Medulla oblongata (tissue), 1 donor: ENCODE measurements around the gene CFAP61.
"Not testable (repeated sequence)": the region's sequence is repeated elsewhere in the genome, so short reads cannot be mapped to it uniquely, and the experiment has no call there.

Source experiments
- DNase-seq: peaks from one replicate; pipeline ENCODE4 v3.0.0-alpha.2; 2015; ENCODE audit errors: extremely low spot score

The CFAP61 gene

DNA sequence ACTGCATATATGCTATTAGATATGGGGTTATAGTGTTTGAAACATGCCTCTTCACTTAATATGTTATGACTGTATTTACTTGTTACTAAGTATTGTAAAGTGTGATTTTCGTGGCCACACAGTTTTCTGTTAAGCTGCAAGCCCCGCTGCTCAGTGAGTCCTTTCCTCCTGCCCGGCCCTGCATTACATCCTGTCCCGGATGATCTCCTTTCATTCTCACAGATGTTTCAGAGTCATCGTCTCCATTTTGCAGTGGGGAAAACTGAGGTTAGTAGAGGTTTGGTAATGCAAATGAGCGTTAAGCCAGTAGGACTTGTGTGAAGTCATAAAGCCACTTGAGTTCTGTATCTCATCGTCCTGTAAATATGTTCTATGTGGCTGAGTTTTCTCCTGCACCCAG is 155.5 kb downstream of the CFAP61 start:
- DNase-seq: no peak

DNA sequence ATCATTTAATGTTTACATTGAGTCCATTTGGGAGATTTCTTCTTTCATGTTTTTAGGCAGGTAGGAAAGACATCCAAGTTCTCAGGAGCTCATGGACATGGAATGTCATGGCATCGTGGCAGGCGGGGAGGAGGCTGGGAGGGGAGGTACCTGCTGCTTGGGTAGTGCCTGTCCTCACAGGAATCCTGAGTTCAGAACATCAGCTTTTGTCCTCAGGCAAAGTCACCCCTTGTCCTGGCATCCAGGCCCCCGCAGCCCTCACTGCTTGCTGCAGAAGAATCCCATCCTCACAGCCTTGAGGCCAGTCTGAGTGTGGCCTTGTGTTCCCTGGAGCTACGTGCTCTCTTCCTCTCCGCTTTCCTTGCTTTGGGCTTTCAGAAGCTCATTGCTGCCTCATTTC is 157.4 kb downstream of the CFAP61 start:
- no peak for DNase-seq

DNA sequence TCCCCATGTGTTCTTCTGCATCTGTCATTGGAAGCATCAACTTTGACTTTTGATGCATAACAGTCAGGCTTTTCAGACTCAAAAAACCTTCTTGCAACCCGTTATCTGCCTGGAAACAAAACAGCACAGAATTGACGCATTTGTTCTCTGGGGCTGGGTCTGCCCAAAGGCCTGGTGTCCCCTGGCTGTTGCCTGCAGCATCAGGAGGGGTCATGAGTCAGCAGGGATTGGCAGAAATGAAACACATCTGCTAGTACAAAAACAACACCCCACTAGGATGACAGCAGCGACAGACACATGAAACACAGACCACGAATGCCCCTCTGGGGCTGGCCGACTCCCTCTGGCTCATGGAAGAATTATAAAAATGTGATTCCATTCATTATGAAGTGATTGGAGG is 158.0 kb downstream of the CFAP61 start:
- DNase-seq: no peak

DNA sequence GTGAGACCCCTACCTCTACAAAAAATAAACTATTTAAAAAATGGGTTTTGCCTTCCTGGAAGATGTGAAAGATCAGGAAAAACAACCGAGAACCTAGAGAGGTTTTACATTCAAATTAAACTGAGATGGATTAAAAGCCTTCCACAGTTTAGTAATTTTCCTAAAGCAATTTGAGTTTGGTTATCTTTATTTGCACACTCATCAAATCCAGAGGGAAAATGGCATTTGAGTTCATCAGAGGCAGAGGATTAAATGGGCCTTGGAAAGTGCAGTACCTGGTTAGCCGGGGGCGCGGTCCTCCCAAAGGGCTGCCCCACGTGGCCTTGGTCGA is 158.6 kb downstream of the CFAP61 start:
- DNase-seq: no peak

DNA sequence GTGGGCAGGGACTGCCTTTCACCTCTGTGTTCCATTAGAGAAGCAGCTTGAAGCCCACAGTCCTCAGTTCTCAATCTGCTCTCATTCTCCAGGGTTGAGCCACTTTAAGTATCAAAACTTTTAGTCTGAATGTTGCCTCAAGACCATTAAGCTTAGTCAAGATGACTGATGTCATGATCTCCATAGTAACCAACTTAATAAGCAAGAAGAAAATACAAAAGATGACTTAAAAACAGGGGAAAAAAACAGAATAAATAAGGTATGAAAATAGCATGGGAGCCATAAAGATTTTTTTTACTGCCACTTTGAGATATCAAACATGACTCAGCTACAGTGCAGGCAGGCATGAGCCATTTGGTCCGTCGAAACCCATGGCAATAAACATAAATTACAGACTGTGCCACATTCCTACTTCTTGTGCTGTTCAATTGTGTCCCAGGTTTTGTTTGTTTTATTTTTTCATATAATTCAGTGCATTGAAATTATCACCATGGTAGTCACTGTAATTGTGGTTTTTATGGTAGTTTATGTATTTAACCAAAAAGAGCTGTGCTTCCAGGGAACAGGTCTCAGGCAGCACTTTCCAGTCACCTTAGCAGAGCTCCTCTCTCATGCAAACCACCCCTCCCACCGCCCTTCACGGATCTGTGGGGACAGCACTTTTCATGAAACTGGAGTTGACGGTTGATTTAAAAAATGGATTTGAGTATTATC is 159.1 kb downstream of the CFAP61 start:
- DNase-seq: no peak

DNA sequence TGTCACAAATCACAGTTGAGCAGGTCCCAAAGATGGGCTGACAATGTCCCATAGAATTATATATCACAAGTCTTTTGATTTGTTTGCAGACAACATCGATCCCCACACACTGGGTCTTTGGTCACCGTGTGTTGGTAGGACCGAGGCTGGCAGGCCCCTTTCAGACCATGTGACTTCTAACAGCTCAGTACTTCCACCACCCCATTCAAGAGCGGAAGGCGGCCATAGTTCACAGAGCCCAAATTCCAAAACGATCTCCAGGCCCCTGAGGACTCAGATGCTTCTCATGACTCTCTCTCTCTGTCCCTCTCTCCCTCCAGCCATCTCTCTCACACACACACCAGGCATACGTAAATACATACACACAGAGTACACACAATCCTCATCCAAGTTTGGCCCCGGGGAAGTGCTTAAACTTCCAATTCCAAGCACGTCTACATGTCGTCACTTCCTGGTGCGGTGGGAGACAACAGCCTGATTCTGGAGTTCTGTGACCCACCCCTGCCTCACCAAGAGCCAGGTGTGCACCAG is 159.7 kb downstream of the CFAP61 start:
- no peak for DNase-seq

DNA sequence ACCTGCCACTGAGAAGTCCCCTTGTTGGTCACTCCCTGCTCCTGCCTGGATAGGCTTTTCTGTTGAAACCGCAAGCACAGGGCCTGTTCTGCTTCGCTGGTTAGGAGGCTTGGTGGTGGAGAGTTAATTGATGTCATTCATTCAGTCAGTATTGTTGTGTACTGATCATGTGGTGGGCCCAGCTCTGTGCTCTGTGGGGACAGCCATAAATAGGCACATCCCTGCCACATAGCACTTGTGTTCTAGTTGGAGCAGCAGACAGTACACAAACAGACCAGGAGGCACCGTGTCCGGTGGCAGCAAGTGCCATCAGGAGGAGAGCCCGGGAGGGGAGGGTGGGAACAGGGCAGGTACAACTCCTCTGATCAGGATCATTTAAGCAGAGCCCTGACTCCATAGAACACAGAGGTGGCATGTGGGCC is 160.4 kb downstream of the CFAP61 start:
- no peak for DNase-seq

DNA sequence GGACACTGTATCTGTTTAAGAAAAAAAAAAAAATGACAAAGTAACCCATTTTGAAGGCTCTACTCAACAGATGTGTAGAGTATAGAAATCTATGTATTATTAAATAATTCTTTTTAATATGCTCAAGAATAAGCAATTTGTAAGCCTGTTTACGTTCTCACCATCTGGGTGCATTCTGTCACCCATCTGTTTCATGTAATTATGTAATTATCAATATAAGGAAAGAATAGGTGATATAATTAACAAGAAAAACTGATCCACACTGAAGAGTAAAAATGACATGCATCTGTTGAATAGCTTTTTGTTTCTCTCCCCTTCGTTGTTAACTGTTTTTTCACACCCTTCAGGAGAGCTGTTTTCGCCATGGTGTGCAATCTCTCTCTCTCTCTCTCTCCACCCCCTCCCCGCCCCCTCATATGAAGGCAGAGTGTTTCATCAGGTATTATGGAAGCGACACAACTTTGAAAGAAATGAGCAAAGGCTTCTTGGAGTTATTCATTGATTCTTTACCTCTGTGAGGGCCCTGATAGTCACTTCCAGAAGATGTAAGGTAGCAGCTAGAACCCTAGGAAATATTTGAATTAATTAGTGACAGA is 161.3 kb downstream of the CFAP61 start:
- no peak for DNase-seq

DNA sequence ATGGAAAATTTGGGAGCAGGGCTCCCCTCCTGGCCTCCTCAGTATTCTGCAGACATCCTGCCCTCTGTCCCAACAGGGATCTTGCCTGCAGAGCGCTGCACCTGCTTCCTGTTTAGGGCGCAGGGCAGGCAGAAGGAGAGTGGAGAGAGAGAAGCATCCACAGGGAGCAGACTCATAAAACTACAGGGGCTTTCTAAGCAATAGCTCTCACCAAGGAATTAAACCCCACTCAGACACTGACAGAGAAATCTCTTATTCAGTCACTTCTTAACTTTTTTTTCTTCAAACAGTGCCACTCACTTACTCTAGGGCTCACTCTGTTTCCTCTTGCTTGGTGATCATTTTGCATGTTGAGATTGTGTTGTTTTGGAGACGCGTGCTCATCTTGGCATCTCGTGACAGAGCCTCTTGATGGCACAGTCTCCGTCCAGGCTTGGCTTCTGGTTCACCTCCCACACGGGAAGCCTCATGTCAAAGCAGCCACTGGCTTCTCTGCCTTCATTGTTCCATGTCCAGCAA is 162.5 kb downstream of the CFAP61 start:
- DNase-seq: no peak

DNA sequence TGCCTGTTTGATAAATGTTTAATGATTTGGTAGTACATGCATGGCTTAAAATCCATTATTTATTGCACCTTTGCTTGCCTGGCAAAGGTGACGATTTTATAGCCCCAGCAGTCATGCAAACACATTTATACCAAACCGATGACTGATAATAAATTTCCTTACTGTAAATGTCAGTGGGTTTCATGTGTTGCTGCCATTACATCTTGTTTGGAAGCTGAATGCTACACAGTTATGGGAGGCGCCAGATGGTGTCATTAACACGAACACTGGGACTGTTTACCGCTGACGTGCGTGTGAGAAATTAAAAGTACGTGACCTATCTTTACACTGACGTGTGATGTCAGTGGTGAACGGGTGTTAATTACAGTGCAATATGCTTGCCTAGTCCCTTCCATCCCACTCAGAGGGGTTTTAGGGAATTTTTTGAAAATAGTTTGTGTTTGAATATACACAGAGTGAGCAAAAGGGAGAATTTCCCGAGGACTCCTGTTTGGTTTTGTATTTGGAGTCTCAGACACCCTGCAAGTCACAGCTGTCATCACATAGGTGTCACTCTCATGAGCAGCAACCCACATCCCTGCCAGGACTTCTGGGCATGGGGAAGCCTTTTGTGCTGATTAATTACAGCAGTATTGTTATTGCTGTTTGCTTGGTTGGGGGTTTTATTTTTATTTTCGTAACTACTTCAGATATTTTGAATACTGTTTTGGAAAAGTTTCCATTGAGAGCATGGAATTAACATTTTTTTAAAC is 163.8 kb downstream of the CFAP61 start:
- DNase-seq: no peak

DNA sequence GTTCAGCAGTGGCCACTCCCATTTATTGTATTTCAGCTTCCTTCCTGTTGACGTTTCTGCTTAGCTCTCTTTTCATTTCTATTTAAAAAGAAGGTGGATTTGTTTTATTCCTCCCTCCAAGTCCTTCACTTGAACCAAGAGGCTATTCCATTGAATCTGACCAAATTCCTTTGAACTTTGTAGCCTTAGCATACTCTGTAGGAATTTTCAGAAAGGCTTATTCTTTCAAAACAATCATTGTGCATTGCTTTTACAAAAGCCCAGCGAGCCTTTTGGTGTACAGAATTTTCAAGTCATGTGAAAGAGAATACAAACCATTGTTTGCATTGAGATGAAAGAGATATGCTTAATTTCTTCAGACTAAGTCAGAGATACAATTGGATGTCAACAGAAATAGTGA is 164.6 kb downstream of the CFAP61 start:
- no peak for DNase-seq

DNA sequence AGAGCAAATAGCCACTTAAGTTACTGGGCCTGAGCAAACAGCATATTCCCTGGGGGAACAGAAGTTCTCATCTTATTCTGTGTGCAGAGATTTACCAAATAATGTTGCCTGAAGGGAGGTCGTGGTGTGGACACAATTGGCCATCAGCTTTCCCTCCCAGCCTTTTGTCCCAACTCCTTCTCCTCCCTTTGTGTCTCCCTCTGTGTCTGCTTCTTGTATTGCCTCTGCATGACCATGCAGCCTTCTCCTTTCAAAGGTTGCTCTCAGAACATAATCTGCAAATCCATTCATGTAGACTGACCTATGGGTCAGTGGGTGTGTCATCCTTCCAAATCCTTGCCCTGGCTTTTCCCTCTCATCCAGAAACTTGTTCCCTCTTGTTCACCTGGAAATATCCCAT is 165.3 kb downstream of the CFAP61 start:
- DNase-seq: no peak

DNA sequence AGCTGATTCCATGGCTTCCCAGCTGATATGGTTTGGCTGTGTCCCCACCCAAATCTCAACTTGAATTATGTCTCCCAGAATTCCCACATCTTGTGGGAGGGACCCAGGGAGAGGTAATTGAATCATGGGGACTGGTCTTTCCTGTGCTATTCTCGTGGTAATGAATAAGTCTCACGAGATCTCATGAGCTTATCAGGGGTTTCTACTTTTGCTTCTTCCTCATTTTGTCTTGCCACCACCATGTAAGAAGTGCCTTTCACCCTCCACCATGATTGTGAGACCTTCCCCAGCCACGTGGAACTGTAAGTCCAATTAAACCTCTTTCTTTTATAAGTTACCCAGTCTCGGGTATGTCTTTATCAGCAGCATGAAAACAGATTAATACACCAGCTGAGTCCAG is 165.8 kb downstream of the CFAP61 start:
- not testable (repeated sequence) for DNase-seq

DNA sequence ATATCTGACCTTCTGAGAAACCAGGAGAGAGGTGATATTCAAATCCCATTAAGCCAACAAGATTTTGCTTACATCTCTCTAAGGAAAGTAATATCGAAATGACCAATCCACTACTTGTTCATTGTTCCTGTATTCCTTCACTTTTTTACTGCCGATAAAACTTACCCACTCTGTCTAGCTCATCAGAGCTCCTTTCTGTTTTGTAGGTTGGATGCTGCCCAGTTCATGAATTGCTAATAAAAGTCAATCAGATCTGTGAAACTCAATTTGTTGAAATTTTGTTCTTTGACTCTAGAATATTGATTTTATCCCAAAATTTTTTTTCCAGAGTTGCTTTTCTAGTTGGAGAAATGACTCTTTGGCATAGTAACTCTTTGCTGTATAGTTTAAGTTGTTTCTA is 166.7 kb downstream of the CFAP61 start:
- no peak for DNase-seq

DNA sequence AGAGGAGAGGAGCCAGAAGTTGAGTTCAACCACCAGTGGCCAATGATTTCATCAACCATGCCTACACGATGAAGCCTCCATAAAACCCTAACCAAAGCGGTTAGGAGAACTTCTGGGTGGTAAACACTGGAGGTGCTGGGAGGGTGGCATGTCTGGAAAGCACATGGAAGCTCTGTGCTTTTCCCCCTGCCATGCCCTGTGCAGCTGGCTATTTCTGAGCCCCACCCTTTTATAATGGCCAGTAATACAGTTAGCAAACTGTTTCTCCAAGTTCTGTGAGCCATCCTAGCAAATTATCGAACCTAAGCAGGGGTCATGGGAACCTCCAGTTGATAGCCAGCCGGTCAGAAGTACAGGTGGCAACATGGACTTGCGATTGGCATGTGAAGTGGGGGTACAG is 167.8 kb downstream of the CFAP61 start:
- no peak for DNase-seq

DNA sequence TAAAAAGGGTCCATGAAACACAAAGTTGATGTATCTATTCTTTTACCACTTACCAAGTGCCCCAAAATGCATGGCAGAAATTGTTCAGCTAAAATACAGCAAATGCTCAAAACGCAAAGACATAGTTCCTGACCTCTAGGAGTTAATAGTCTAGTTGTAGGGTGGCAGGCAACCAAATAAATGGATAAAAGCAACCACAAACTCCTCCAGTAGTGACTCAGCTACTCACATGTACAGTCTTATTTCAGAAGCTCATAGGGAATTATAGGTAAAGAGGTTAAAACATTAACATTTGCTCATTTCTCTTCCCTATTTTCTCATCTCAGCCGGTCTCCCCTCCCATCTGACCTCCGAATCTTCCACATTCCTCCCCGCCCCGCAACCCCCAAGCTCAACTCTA is 171.6 kb downstream of the CFAP61 start:
- no peak for DNase-seq

DNA sequence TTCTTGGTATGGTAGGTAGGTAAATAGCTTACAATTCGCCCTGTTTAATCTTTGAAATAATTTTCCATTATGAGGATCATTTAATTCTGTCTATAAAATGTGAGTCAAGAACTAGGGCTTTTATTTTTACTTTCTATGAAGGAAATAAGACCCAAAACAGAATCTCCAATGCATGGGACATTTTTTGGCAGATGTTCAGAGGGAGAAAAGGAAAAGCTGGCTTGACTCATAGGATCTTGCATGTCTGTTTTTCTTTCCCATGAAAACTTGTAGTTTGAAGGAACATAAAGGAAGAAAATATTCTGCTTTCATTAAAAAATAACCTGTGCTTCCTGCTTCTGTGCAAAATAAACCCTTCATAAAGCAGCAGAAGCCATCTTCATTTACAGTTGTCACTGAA is 172.5 kb downstream of the CFAP61 start:
- DNase-seq: no peak

DNA sequence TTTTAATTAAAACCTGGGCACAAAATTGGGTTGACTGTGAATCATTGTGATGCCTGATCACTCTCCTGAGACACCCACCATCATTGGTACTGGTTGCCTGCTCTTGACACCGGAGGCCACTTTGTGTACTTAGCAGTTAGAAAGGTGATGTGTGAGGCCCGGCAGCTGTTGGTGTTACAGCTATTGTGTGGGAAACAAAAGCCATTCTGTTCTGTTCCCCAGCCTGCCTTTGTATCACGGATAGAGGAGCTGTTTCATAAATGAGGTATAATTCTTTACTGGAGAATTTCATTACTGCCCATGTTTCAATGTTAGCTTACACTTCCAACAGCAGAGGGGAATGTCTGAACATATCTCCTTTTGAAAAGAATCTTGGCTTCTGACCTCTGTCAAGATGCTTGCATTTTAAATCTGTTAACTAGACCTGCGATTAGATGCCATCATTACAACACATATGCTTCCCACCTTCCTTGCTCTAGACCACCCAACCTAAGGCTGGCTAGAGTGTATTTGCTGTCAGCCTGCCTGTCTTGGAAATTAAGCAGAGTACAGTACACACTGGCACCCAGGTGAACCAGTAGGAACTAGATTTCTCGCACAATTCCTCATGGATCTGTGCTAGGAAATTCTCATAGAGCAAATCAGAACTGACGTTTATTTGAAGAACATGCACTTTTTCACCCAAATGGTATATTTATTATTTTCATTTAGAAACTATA is 173.2 kb downstream of the CFAP61 start:
- DNase-seq: peak; percentile 21

DNA sequence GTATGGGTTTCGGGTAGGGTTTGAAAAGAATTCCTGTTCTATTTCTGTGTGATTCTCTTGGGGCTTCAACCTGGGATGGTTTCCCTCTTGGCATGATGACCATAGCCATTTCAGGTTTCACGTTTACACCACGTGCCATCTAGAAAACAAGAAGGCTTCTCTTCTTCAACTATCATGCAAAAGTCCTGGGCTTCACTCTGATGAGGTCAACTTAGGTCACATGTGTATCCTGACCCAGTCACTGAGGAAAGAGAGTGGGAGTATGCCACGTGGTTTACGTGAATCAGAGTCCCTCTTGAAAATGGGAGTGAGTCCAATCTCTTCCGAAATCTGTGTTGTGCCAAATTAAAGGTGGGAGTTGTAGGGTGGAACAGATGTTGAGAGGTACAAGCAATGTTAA is 174.2 kb downstream of the CFAP61 start:
- DNase-seq: no peak

DNA sequence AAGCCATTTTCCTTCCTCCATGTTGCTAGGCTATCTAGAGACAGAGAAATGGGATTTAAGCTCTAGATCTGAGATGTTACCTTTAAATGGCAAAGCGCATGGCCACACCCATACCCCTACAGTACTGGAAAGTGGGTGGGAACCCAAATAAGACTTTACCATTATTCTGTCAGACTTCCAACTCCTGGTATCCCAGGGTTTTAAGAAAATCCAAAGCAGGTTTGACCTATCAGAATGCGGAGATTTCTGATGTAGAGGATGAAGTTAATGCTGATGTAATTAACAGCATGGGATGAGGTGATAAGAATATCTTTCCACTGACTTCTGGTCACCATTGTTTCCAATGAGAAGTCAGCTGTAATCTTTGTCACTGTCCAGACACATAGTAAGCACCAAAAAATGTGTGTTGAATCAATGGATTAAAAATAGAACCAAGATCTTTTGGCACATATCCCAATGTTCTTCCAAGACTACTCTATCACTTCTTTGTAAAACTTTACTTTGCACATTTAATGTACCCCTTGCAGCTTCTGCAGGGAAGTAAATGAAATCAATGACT is 174.8 kb downstream of the CFAP61 start:
- no peak for DNase-seq

DNA sequence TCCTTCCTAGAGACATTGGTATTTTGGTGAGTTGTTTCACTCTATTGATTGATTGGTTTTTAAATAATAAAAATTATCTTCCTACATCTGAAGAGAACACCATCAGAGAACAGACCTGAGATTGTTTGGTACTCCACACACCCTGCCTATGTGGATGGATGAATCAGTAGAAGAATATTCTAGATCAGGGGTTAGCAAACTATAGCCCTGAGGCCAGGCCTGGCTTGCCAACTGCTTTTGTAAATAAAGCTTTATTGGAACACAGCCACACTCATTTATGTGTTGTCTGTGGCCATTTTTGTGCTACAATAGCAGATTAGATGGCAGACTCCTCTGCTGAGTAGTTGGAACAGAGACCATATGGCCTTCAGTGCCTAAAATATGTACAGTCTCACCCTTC is 176.0 kb downstream of the CFAP61 start:
- no peak for DNase-seq

DNA sequence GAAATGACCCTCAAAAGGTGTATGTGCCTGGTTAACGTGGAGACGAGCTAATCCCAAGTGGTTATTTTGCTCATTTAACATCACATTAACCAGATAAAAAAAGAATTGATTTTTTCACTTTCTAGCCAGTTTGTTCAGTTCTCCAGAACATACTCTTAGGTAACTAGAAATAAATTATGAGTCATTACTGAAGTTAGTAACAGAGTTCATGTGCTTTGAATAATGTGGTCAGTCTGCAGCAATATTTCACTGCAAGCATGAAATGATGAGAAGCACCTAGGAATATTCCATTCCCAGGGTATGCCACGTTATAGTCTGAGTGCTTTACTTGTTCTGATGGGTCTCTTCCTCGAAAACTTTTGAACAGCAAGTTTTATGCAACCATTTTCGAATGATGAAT is 177.3 kb downstream of the CFAP61 start:
- no peak for DNase-seq
